Stimulated activated CD4-positive, alpha-beta T cell treated with anti-CD3 and anti-CD28 coated beads, Interleukin-12 subunit alpha, Interleukin-12 subunit beta, amount 100 ng/mL, for 48 hours (primary cell): ENCODE data around the gene APOL1.
"Not testable (repeated sequence)": the region's sequence is repeated elsewhere in the genome, so short reads cannot be mapped to it uniquely, and the experiment has no call there.

Experiments used
- DNase-seq, 3 donors: peaks; one replicate each; pipeline ENCODE4 v3.0.0-alpha.2; 2020; ENCODE audit warnings: low read depth in 2 of 3, low spot score in 1 of 3

The APOL1 gene

GRCh38 chr22:36244522-36245391 is 8.2 kb upstream of the APOL1 start:
- DNase-seq = no peak

GRCh38 chr22:36245805-36246356 is 7.1 kb upstream of the APOL1 start:
- no peak for DNase-seq

DNA sequence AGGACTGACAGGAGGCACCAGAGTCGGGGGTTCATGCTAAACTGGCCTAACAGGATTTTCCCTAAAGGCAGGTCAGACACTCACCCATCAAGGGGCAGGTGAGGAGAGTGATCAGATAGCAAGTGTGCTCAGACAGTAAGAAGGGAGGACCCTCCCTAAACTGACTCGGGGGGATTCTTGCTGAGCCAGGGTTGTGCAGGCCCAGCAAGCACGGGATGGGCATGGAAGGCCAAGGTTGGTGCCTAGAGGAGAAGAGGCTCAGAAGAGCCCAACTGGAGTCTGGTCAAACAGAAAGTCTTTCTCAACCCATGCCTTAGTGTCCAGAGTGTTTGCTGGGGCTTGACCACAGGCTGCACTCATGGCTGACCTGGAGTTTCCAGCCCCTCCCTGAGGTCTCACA is 6.2 kb upstream of the APOL1 start:
- DNase-seq = no peak

DNA sequence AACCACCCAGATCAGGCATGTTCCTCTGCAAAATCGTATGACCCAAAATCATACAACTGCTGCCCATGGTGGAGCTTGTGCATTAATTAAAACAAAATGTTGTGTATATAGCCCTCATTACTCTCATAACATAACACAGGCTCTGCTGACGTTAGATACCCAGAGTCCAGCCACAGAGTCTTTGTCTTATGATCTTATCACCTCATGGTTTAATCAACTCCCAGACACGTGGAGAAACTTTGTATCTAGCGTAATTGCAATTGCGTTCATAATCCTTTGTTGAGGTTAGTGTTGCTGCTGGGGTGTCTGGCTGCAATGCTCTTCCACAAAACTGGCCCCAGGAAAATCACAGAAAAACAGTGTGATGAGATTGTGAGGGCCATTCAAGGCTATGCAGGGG is 5.0 kb upstream of the APOL1 start:
- DNase-seq = no peak

DNA sequence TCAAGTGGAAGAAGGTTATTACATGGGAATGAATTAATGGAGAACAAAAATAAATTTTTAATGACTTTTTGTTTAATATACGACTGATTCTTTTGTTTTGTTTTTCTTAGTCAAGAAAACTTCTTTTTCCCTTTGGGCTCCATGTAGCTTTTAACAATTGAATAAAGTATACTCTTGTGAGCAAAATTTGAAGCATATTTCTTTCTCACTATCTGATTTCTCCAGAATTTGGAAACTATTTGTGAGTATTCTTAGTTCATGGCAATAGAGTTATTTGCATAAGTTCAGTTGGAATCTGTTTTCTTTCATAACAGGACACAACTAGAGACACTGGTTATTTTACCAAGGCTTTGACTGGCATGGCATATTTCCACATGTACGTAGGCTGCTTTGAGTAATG is 3.8 kb upstream of the APOL1 start:
- no peak for DNase-seq

GRCh38 chr22:36250292-36250960 is 2.5 kb upstream of the APOL1 start:
- not testable (repeated sequence) for DNase-seq

DNA sequence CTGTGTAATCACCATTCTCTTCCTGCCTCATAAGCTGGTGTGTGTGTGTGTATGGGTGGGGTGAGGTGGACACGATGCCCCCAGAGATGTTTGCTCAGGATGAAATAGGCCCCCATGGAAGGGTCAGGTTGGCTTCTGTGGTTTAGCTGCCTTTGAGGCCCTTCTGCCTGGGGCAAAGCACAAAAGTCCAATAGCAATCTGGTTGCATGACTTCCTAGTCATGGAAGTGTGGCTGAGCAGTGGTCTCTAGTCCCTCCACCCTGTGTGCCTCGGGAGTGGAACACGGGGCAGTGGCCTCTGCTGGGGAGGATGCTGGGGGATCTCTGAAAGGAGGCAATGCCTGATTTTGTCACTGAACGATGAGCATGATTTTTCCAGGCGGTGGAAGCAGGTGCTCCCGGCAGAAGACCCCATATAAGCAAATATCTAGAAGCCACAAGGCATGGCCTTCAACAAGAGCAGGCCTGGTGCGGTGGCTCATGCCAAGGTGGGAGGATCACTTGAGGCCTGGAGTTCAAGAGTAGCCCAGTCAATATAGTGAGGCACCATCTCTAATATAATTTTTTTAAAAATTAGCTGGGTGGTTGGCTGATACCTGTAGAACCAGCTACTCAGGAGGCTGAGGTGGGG is 839 bp upstream of the APOL1 start:
- DNase-seq = not testable (repeated sequence)

DNA sequence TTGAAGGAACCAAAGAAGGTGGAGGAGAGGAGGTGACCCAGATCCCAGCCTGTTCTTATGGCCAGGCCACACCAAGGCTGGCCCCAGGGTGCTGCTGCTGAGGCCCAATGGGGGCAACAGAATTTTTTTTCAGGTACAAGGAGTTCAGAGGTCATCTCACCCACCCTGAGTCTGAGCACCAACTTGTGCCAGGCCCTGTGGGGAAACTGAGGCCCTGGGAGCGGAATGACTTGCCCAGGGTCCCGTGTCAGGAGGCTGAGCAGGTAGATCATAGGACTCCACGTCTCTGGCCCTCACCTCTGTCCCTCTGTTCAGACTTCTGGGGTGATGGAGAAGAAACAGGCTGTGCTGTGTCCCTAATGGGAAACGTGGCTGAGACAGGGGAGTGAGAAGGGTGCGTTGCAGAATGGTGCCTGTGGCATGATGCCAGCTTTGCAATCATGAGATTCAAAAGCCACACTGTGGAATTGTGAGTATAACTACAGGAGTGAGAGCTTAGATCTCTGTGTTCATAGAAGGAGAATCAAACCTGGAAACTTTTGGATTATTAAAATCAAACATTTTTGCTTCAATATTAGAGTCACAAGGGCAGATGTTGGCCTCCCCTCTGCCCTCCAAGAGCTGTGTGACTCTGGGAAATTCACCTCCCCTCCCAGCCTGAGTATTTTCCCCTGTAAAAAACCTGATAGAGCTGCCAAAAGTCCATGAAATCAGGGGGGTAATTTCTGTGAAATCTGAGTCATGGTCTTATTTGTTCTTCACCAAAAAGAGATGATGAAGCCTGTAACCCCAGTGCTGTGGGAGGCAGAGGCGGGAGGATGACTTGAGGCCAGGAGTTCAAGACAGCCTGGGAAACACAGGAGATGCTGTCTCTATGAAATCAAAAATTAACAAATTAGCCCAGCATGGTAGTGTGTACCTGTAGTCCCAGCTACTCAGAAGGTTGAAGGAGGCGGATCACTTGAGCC is 874 bp downstream of the APOL1 start:
- no peak for DNase-seq

DNA sequence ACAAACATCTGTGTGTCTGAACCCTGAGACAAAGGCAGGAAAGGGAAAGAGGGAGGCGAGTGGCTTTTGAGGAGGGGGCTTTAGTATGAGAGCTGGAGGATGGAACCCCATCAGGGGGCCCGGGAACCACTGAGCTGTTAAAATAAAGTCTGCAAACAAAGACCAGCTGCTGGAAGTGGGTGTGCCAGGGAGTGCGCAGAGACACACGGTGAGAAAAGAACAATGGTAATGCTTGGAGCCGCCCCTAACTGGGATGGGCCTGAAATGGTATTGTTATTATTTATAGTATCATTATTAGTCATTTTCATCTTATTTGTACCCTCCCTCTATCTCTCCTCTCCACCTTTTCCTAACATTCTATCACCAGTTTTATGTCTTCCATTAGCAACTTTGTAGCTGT is 2.6 kb downstream of the APOL1 start:
- not testable (repeated sequence) for DNase-seq

- DNase-seq = no peak
Measured at GRCh38 chr22:36256478-36256877, 3.5 kb downstream of the APOL1 start.

DNA sequence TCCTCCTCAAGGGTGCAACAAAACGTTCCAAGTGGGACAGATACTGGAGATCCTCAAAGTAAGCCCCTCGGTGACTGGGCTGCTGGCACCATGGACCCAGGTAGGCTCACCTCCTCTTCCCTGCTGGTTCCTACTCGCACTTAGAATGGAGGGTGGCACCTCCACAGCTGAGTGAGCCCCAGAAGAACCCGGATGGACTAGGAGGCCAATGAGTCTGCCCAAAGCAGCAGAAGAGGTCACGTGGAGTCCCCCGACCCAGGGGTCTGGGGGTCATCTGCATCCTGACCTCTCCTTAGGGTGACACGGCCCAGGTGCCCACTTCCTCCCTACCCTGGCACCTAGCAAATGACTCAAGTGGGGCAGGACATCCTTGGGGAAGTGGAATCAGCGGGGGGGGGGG is 4.4 kb downstream of the APOL1 start:
- DNase-seq = no peak

DNA sequence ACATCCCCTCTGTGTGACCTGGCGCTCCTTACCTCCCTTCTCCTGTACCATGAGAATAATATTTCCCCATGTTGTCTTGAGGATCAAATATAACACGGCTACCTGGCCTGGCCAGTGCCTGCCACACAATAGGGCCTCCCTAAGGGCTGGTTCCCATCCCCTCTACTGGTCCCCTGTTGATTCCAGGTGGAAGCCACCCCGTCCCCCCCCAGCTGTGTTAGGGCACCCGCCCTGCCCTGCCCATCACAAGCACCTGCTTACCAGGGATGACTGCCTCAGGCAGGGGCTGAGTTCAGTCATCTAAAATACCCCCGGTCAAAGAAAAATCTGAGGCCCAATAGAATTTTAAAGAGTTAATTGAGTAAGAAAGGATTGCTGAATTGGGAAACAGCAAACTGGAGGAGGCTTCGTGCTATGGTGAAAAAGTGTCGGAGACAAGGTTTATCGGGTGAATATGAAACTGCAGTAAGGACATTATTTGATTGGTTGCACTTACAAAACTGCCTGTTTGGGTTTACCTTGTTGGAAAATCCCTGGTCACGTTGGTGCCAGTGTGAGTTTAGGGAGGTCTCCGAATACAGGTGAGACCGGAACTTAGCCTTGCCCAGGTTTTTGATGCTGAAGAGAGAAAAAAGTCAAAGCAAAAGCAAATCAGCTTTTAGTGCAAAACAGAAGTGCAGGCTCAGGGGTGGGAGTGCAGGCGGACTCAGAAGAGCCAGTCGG is 5.2 kb downstream of the APOL1 start:
- no peak for DNase-seq

DNA sequence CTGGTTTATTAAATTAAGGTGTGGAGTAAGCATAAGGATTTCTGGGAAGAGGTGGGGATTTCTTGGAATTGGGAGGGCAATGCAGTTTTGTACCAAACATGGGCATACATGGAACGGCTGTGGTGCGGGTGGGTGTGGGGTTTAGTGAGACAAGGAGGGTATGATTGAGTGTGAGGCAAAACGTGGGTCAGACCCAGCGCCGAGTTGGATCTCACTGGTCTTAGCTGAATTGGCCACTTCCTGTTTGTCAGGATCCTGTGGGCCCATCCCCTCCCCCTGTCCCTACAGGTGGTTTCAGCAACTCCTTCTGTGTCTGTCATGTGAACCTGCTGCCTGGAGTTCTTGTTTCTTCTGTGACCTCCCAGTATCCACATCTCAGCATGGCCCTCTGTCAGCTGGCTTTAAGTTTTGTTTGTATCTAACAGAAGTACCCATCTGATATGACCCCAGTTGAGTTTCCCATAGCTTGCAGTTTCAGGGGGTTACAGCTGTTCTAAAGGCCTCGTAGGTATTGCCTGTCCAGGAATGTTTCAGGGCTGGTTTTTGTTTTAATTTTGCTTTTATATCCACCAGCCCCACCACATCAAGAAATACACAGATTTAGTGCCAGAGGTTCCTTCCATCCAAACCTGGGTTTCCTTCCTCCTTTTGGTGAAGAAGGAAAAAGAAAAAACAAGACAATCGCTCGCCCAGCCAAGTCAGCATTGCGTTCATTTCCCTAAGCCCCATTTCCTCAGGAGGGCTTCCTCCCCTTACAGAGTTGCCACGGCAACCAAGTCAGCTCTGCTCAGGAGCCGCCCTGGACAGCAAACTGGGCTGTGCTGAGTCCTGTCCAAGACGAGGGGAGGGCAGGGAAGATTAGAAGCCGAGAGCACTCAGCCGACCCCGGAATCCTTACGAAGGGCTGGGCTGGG is 6.0 kb downstream of the APOL1 start:
- no peak for DNase-seq

- no peak for DNase-seq
Measured at GRCh38 chr22:36259615-36260300, 6.8 kb downstream of the APOL1 start.

DNA sequence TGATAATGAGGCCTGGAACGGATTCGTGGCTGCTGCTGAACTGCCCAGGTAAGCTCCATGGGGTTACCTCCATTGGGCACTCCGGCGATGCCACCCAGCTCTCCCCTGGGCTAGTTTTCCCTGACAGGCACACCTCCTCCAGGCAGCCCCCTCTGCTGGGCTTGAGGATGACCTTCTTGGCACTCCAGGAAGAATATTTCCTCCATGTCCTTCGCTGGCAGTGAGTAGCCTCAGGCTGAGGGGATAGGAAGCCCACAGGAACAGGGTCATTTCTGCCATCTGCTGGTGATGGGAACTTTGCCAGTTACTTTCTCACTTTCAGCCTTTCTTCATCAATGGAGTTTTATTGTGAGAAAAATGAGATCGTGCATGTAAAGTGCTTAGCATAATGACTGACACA is 8.7 kb downstream of the APOL1 start:
- DNase-seq = not testable (repeated sequence)

GRCh38 chr22:36262307-36262706 is 9.4 kb downstream of the APOL1 start:
- not testable (repeated sequence) for DNase-seq

DNA sequence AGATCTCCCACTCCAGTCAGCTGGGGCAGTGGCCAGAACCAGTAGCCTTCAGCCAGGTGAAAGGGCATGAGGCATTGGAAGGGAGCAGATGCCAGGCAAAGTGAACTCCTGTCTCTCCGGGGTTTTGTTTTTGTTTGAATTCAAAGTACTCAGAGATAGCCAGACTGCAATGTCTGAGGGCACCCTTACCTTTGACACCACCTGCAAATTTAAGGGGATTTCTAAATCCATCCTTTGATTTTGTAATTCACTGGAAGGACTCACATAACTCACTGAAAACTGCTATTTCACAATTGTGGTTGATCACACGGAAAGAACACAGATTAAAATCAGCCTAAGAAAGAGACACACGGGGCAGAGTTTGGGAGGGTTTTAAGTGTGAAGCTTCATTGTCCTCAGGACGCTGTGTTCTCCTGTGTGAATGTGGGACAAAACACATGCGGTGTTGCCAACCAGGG is 10.3 kb downstream of the APOL1 start:
- DNase-seq = not testable (repeated sequence)
